ENCODE measurements around the gene RAP1GAP. TPM values are rescaled to one million over a fixed set of nuclear protein-coding genes. Genes with fewer than 3 reads are reported as not detected.

Gene RAP1GAP
- polyA plus RNA-seq, 1 donor from 2014 or later: 9.8 TPM

DNA sequence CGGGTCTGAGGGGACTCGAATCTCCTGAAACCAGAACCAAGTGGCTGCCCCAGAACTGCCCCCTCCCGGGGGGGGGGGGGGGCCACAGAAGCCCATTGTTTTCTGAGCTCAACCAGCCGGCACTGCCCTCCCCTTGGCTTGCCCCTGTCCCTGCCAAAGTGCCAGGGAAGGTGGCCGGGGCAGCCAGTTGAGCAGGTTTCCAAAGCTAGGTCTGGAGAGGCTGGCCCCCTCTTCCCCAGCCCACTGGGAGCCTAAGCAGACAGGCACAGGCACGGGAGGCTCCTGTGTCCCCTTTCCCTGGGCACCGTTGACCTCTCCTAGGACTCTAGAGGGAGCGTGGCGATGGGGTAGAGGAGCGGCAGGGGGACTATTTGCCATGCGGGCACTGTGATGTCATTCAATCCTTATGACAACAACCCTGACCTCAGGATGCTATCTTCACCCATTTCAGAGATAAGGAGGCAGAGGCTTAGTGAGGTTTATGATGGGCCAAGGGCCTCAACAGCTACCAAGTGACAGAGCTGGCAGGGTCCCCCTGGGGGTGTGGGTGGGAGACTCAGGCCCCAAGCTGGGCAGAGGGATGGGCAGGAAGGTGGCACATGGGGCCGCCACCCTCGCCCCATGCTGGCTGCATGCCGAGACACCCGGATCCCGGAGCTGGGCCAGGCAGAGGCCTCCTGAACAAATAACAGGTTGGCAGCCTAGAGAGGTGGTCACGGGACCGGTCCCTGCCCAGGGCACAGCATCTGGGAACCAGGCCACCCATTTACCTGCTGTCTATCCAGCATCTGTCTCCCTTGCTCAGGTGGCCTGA lies 35.0 kb downstream of the RAP1GAP start:
- Histone ChIP-seq H3F3A (ENCODE audit: insufficient read depth, low read length, poor library complexity, severe bottlenecking) (no peaks in the 10 kb centered on the region), H3K9ac (ENCODE audit: low read length) (no peak overlapping the region), H4K20me1 (ENCODE audit: insufficient read depth) (no peaks in the 10 kb centered on the region), H3K27me3 (ENCODE audit: insufficient read depth, low read depth, low read length) (no peaks in the 10 kb centered on the region), H3K4me3 (ENCODE audit: low read length) (no peak overlapping the region), H3K36me3 (ENCODE audit: insufficient read depth, low read length) (no peaks in the 10 kb centered on the region), H3K9me2 (ENCODE audit: insufficient read depth, low read length) (no peaks in the 10 kb centered on the region), H3K4me2 (ENCODE audit: low read length) (no peak overlapping the region), H3K9me3 (ENCODE audit: low read length) (no peaks in the 10 kb centered on the region), H2AFZ (ENCODE audit: low read depth, low read length) (no peak overlapping the region), H3K27ac (ENCODE audit: low read length) (no peak overlapping the region), H3K79me2 (replicated peaks; ENCODE audit: insufficient read depth, low read length) (no peaks in the 10 kb centered on the region)
- TF ChIP-seq, protein P1, sequence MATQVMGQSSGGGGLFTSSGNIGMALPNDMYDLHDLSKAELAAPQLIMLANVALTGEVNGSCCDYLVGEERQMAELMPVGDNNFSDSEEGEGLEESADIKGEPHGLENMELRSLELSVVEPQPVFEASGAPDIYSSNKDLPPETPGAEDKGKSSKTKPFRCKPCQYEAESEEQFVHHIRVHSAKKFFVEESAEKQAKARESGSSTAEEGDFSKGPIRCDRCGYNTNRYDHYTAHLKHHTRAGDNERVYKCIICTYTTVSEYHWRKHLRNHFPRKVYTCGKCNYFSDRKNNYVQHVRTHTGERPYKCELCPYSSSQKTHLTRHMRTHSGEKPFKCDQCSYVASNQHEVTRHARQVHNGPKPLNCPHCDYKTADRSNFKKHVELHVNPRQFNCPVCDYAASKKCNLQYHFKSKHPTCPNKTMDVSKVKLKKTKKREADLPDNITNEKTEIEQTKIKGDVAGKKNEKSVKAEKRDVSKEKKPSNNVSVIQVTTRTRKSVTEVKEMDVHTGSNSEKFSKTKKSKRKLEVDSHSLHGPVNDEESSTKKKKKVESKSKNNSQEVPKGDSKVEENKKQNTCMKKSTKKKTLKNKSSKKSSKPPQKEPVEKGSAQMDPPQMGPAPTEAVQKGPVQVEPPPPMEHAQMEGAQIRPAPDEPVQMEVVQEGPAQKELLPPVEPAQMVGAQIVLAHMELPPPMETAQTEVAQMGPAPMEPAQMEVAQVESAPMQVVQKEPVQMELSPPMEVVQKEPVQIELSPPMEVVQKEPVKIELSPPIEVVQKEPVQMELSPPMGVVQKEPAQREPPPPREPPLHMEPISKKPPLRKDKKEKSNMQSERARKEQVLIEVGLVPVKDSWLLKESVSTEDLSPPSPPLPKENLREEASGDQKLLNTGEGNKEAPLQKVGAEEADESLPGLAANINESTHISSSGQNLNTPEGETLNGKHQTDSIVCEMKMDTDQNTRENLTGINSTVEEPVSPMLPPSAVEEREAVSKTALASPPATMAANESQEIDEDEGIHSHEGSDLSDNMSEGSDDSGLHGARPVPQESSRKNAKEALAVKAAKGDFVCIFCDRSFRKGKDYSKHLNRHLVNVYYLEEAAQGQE (IDR thresholded peaks at IDR 0.05; ENCODE audit: borderline replicate concordance): no peak
- TF ChIP-seq EP300 (conservative IDR thresholded peaks at IDR 0.05; ENCODE audit: poor library complexity, severe bottlenecking) (no peak), EZH2 (IDR thresholded peaks at IDR 0.05; ENCODE audit: borderline replicate concordance, insufficient read depth, low read length, poor library complexity, severe bottlenecking) (no peak), RAD21 (conservative IDR thresholded peaks at IDR 0.05) (no peak), POLR2AphosphoS5 (IDR thresholded peaks at IDR 0.05) (no peak), SMC3 (conservative IDR thresholded peaks at IDR 0.05; ENCODE audit: poor library complexity) (no peak), MXI1 (conservative IDR thresholded peaks at IDR 0.05; ENCODE audit: poor library complexity, severe bottlenecking) (no peak), TAF1 (IDR thresholded peaks at IDR 0.05; ENCODE audit: low read depth) (no peak)
- TF ChIP-seq, protein P2, sequence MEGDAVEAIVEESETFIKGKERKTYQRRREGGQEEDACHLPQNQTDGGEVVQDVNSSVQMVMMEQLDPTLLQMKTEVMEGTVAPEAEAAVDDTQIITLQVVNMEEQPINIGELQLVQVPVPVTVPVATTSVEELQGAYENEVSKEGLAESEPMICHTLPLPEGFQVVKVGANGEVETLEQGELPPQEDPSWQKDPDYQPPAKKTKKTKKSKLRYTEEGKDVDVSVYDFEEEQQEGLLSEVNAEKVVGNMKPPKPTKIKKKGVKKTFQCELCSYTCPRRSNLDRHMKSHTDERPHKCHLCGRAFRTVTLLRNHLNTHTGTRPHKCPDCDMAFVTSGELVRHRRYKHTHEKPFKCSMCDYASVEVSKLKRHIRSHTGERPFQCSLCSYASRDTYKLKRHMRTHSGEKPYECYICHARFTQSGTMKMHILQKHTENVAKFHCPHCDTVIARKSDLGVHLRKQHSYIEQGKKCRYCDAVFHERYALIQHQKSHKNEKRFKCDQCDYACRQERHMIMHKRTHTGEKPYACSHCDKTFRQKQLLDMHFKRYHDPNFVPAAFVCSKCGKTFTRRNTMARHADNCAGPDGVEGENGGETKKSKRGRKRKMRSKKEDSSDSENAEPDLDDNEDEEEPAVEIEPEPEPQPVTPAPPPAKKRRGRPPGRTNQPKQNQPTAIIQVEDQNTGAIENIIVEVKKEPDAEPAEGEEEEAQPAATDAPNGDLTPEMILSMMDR (IDR thresholded peaks at IDR 0.05; ENCODE audit: poor library complexity, severe bottlenecking): no peak

DNA sequence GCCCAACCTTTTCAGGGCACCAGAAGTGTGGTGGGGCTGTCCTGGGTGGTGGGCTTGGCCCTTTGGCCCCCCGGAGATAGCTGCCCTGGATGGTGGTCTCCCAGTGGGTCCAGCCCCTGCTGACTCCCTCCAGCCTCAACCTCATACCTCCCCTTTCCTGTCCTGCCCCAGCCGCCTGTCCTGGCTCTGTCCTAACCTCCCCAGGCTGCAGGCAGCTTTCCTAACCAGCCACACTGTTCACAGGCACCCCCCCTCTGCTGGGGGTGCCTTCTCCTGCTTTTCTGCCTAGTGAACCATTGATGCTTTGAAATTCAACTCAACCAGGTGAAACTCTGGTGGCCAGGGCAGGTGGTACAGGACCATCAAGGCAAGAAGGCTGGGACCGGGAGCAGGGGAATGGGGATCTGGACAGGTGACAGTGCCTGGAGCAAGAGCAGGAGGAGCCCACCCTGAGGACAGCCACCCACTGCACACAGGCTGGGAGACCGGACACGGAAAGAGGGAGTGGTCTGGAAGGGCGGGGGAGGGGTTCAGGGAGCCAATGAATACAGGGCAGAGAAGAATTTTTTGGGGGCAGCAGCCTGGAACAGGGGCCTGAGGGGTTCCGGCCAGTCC lies 35.9 kb downstream of the RAP1GAP start:
- no peaks in the 10 kb centered on the region for H3K36me3 ChIP-seq (ENCODE audit: insufficient read depth, low read length)

More for the DNA sequence above, 35.9 kb downstream of the RAP1GAP start:
- Histone ChIP-seq H3K9ac (ENCODE audit: low read length) (peak overlapping the region; percentile 46), H3K9me3 (ENCODE audit: low read length) (no peaks in the 10 kb centered on the region), H3F3A (ENCODE audit: insufficient read depth, low read length, poor library complexity, severe bottlenecking) (no peaks in the 10 kb centered on the region), H3K27ac (ENCODE audit: low read length) (no peak overlapping the region), H3K4me3 (ENCODE audit: low read length) (no peak overlapping the region), H3K79me2 (replicated peaks; ENCODE audit: insufficient read depth, low read length) (no peaks in the 10 kb centered on the region), H3K4me2 (ENCODE audit: low read length) (no peak overlapping the region), H3K27me3 (ENCODE audit: insufficient read depth, low read depth, low read length) (no peaks in the 10 kb centered on the region), H4K20me1 (ENCODE audit: insufficient read depth) (no peaks in the 10 kb centered on the region), H2AFZ (ENCODE audit: low read depth, low read length) (no peak overlapping the region), H3K9me2 (ENCODE audit: insufficient read depth, low read length) (no peaks in the 10 kb centered on the region)
- TF ChIP-seq MXI1 (conservative IDR thresholded peaks at IDR 0.05; ENCODE audit: poor library complexity, severe bottlenecking): no peak
- no peak for TF ChIP-seq EP300 (conservative IDR thresholded peaks at IDR 0.05; ENCODE audit: poor library complexity, severe bottlenecking)
- TF ChIP-seq TAF1 (IDR thresholded peaks at IDR 0.05; ENCODE audit: low read depth): no peak
- TF ChIP-seq POLR2AphosphoS5 (IDR thresholded peaks at IDR 0.05): no peak
- no peak for TF ChIP-seq SMC3 (conservative IDR thresholded peaks at IDR 0.05; ENCODE audit: poor library complexity)
- no peak for TF ChIP-seq RAD21 (conservative IDR thresholded peaks at IDR 0.05)
- no peak for TF ChIP-seq EZH2 (IDR thresholded peaks at IDR 0.05; ENCODE audit: borderline replicate concordance, insufficient read depth, low read length, poor library complexity, severe bottlenecking)
- TF ChIP-seq, protein P1 (IDR thresholded peaks at IDR 0.05; ENCODE audit: borderline replicate concordance): no peak

All from neural cell (in vitro differentiated cells).